ENCODE measurements around the gene RNF151.
"Not testable (repeated sequence)": the region's sequence is repeated elsewhere in the genome, so short reads cannot be mapped to it uniquely, and the experiment has no call there.

The RNF151 gene

DNA sequence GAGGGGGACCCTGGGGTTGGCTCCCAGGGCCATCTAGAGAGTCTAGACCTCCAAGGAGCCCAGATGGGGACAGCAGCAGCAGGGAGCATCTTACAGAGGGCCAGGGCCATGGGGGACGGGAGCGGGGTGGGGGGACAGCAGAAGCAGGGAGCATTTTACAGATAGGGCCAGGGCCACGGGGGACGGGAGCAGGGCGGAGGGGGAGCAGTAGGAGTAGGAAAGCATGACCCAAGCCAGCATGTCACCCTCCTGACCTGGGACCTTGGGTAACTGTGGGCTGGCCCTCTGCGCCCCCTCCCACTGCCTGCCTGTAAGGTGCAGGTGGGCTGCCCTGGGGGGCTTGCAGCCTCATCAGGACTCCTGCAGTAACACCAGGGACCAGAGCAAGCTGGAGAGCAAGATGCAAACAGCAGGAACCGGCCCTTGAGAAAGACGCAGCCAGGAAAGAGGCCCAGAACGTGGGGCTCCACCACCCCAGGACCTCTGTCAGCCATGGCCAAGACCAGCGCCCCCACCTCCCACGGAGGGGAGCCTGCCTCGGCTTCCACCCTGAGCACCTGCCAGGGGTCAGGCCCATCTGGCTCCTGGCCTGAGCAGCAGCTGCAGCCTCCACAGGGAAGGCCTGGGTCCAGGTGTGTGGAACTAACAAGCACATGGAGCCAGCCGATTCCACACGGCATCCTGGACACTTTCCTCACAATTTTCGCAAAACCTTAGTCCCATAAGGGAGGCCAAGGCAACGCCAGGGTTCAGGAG is 40.6 kb downstream of the RNF151 start:
- DNase-seq (ENCODE audit: low read depth in 2 of 2) = no peak

DNA sequence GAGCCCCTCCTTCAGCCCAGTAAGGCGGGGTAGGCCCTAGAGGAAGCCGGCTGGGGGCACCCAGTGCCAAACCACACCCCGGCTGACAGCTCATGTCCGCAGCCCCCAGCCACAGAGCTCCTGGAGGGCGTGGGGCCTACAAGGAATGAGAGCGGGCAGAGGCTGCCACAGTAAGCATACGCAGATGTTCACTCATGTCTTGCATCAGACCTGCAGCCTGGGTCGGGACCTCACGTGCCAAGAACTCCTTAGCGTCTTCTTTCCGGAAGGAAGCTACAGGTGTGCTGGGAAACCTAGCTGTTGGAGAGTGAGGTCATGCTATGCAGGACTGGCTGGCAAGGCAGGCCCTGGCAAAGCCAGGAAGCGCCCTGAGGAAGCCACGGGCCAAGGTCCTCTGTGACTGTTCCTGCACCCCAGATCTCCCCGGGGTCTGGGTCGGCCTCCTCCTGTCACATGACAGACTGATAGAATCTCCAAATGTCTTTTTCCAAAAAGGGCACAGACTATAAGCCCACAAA is 41.4 kb downstream of the RNF151 start:
- peak in 1 of 2 donors; percentile 46 for DNase-seq (ENCODE audit: low read depth in 2 of 2)

DNA sequence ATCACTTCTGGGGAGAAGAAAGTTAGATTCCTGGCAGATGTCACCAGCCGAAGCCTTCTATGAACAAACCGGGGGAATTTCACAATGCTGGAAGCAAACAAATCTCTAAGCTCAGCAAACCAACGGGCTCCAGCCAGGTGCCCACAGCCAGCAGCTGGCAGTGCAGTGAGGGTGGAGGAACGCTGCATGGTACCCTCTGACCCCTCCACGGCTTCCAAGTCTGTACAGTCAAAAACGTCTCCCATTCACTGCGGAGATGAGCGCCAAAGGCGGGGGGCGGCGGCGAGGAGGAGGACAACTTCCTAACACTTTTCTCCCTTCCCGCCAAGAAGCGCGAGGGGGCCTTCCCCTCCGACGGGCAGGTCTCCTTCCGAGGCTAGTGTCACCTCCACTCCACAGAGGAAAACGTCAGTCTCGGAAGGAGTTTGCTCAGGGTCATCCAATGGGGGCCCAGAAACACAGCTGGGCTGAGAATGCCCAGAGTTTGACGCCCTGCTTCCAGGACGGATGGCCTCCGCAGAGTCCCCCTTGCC is 42.0 kb downstream of the RNF151 start:
- DNase-seq (ENCODE audit: low read depth in 2 of 2) = no peak

DNA sequence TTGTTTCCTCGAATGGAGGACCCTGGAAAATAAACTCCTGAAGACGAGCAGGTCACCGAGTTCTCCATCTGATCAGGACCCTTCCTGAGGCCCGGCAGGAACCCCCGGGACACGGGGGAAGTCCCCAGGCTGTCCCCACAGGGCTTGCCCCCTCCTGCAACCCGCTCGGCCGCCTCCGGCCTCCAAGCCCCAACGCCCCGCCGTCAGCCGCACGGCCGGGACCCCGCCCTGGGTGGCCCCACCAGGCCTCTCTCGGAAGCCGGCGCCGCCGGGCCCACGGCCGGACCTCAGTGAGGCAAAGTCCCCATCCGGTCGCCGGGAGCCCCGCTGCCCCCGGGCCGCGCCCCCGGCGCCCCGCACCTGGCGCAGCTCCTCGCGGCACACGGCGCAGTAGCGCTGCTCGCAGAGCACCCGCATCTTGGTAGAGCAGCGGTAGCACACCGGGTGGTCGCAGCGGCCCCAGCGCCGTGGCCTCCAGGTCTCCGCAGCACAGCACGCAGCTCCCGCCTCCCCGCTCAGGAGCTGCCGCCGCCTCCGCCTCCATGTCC is 42.6 kb downstream of the RNF151 start:
- DNase-seq (ENCODE audit: low read depth in 2 of 2) = no peak

DNA sequence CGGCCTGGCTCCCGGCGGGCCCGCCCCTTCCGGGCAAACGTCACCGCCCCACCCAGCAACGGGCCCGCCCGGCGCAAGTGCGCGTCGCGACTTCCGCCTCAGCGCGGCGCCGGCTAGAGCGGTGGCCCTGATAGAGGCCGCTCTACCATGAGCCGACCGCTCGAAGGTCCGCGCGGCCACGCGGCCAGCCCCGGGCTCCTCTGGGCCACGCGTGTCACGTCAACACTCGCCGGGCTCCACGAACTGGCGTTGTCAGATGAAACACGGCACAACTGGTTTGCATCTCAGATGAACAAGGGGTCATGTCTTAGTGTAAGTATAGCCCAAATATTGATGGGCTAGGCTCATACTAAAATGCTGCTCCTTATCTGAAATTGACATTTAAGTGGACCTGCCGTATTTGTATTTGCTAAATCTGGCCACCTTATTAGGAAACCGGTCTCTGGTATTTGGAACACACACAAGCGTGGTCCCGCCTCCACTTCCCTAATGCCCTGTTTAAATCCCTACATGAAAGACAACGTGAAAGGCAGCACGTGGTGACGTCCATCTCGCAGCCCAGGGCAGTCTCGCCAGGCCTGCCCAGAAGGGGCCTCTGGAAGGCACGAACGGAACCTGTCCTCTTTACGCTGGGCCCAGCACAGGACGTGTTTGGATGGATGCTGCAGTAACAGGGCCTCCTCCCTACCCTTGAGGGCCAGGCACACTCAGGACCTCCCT is 43.3 kb downstream of the RNF151 start, which contains the start of gene ZNF598:
Gene ZNF598, minus strand, starts transcription at position 31 of the 720 bp plus-strand sequence.
- DNase-seq (ENCODE audit: low read depth in 2 of 2) = peak; percentile 68 to 73

DNA sequence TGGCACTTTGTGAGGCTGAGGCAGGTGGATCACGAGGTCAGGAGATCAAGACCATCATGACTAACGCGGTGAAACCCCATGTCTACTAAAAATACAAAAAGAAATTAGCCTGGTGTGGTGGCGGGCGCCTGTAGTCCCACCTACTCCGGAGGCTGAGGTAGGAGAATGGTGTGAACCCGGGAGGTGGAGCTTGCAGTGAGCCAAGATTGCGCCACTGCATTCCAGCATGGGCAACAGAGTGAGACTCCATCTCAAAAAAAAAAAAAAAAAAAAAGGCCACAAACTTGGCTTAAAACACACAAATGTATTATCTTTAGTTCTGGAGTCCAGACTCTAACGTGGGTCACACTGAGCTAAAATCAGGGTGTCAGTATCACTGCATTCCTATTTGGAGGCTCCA is 45.1 kb downstream of the RNF151 start:
- DNase-seq (ENCODE audit: low read depth in 2 of 2) = not testable (repeated sequence)

DNA sequence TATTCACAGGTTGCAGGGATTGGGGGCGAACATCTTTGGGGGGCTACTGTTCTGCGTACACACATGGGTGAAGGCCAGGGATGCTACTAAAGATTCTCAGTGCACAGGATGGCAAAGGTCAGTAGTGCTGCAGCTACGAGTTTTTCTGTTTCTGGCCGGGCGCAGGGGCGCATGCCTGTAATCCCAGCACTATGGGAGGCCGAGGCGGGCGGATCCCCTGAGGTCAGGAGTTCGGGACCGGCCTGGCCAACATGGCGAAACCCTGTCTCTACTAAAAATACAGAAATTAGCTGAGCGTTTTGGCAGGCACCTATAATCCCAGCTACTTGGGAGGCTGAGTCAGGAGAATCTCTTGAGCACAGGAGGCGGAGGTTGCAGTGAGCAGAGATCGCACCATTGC is 46.9 kb downstream of the RNF151 start:
- no peak for DNase-seq (ENCODE audit: low read depth in 2 of 2)

DNA sequence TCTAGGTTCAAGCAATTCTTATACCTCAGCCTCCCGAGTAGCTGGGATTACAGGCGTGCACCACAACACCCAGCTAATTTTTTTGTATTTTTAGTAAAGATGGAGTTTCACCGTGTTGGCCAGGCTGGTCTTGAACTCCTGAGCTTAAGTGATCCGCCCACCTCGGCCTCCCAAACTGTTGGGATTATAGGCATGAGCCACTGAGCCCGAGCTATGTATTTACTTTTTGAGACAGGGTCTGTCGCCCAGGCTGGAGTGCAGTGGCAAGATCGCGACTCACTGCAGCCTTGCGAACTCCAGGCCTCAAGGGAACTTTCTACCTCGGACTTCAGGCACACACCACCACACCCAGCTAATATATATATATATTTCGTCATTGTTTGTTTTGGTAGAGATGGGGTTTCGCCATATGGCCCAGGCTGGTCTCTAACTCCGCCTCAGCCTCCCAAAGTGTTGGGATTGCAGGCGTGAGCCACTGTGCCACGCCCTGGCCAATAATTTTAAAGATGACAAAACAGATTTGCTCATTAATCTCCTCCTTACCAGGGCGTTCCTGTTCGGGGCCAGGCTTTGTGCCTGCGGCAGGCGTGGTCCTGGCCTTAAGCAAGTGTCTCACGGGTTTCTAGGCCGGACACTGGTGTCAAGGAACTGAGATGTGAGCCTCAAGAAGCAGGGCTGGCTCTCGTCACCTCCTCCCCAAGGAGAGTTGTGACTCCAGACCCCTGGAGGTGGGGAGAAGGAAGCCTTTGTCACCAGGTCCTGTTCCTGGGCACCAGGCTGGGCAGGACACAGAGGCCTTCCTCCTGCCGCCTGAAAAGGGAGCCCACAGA is 48.7 kb downstream of the RNF151 start:
- DNase-seq (ENCODE audit: low read depth in 2 of 2) = no peak

DNA sequence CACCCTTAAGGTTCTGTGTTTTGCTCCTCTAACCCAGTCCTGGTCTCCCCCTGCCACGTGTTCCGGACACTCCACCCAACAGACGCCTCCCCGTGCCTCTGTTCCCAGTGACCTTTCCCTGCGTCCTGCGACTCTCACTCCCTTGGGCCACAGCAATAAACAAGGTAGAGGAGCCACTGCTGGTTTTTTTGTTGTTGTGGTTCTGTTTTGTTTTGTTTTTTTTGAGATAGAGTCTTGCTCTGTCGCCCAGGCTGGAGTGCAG is 49.2 kb downstream of the RNF151 start:
- DNase-seq (ENCODE audit: low read depth in 2 of 2) = no peak

DNA sequence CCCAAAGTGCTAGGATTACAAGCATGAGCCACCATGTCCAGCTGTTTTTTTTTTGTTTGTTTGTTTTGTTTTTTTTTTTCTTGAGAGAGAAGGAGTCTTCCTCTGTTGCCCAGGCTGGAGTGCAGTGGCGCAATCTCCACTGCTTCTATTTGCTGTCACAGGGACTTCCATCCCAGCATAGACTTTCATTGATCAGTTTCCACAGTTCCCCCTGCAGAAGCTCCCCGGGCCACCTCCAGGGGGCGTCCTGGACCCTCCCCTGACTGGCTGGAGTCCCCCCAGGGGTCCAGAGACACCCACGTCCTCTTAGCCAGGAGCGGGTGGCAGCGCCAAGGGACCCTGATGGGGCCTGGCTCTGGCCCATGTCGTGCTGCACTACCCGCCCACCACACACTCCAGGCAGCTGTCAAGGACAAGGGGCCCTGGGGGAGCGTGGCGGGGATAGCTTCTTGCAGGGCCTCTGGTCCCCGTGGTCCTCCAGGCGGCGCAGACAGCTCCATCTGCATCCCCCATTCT is 49.8 kb downstream of the RNF151 start:
- DNase-seq (ENCODE audit: low read depth in 2 of 2) = no peak

All from stimulated activated CD8-positive, alpha-beta memory T cell treated with anti-CD3 and anti-CD28 coated beads, Interleukin-15, amount 100 ng/mL, for 48 hours (primary cell).